Osteocyte (in vitro differentiated cells): ENCODE results near the gene MTHFR. TPM values are rescaled to one million over a fixed set of nuclear protein-coding genes. Genes with fewer than 3 reads are reported as not detected.
A peak's percentile ranks its signal among the peaks of the same experiment; 100 is the strongest.
"Not testable (repeated sequence)": the region's sequence is repeated elsewhere in the genome, so short reads cannot be mapped to it uniquely, and the experiment has no call there.

Experiments
- DNase-seq: peaks from one replicate; pipeline ENCODE4 v3.0.0; 2021; ENCODE audit warnings: mixed read lengths; ENCODE audit not compliant: unreplicated experiment; ENCODE audit errors: extremely low spot score
- H3K27ac Mint-ChIP-seq: one replicate; pipeline ENCODE4 v1.8.0; 2021; ENCODE audit warnings: mild to moderate bottlenecking, mixed read lengths; ENCODE audit not compliant: unreplicated experiment
- H3K27me3 Mint-ChIP-seq: one replicate; pipeline ENCODE4 v1.8.0; 2021; ENCODE audit warnings: mixed read lengths; ENCODE audit not compliant: unreplicated experiment
- H3K36me3 Mint-ChIP-seq: one replicate; pipeline ENCODE4 v1.8.0; 2021; ENCODE audit warnings: mixed read lengths; ENCODE audit not compliant: unreplicated experiment
- H3K4me1 Mint-ChIP-seq: one replicate; pipeline ENCODE4 v1.8.0; 2021; ENCODE audit warnings: mixed read lengths; ENCODE audit not compliant: unreplicated experiment
- H3K4me3 Mint-ChIP-seq: one replicate; pipeline ENCODE4 v1.8.0; 2021; ENCODE audit warnings: mild to moderate bottlenecking, moderate library complexity, mixed read lengths; ENCODE audit not compliant: unreplicated experiment
- H3K9me3 Mint-ChIP-seq: one replicate; pipeline ENCODE4 v1.8.0; 2021; ENCODE audit warnings: mixed read lengths; ENCODE audit not compliant: unreplicated experiment
- CTCF ChIP-seq: fragments of 200-600 bp; sonication (generic); IDR thresholded peaks from 2 replicates; pipeline ENCODE4 v1.5.0; 2021; ENCODE audit warnings: antibody characterized with exemption, mild to moderate bottlenecking, moderate library complexity
- total RNA-seq: library from RNA; stranded (reverse); gene quantifications from 2 replicates; pipeline ENCODE4 v1.2.1, GENCODE V29; 2021

The MTHFR gene
- total RNA-seq, 1 donor from 2014 or later = 30.5 TPM

GRCh38 chr1:11804666-11805421 lies 920 bp downstream of the MTHFR start:
- Mint-ChIP-seq H3K27ac (peak overlapping the region; percentile 92), H3K36me3 (peaks cover 27% of the 10 kb centered on the region), H3K9me3 (no peaks in the 10 kb centered on the region), H3K4me3 (peak overlapping the region; percentile 100), H3K4me1 (peaks cover 65% of the 10 kb centered on the region), H3K27me3 (no peaks in the 10 kb centered on the region)
- no peak for TF ChIP-seq CTCF
- DNase-seq = no peak

GRCh38 chr1:11803924-11804665 lies 1.7 kb downstream of the MTHFR start:
- not testable (repeated sequence) for DNase-seq
- H3K4me1 Mint-ChIP-seq = peaks cover 62% of the 10 kb centered on the region

GRCh38 chr1:11802973-11803885 lies 2.5 kb downstream of the MTHFR start:
- Mint-ChIP-seq H3K4me3 (peak overlapping the region; percentile 100), H3K9me3 (no peaks in the 10 kb centered on the region), H3K36me3 (peaks cover 16% of the 10 kb centered on the region), H3K27ac (peak overlapping the region; percentile 92), H3K27me3 (no peaks in the 10 kb centered on the region), H3K4me1 (peaks cover 57% of the 10 kb centered on the region)
- DNase-seq = peak; percentile 96
- TF ChIP-seq CTCF = no peak

More at GRCh38 chr1:11803924-11804665, 1.7 kb downstream of the MTHFR start:
- H3K4me3 Mint-ChIP-seq = peak overlapping the region; percentile 100
- H3K27ac Mint-ChIP-seq = peak overlapping the region; percentile 92
- not testable (repeated sequence) for H3K27me3 Mint-ChIP-seq, H3K9me3 Mint-ChIP-seq
- peaks cover 21% of the 10 kb centered on the region for H3K36me3 Mint-ChIP-seq

GRCh38 chr1:11802616-11802972 lies 3.2 kb downstream of the MTHFR start:
- Mint-ChIP-seq H3K9me3 (no peaks in the 10 kb centered on the region), H3K4me1 (peaks cover 52% of the 10 kb centered on the region), H3K27ac (peak overlapping the region; percentile 92), H3K4me3 (peak overlapping the region; percentile 100), H3K36me3 (peaks cover 15% of the 10 kb centered on the region), H3K27me3 (no peaks in the 10 kb centered on the region)
- DNase-seq = no peak
- no peak for TF ChIP-seq CTCF

GRCh38 chr1:11800756-11801433 lies 4.9 kb downstream of the MTHFR start:
- no peak for TF ChIP-seq CTCF
- Mint-ChIP-seq H3K27ac (no peak overlapping the region), H3K4me3 (no peak overlapping the region)

More at GRCh38 chr1:11800756-11801433, 4.9 kb downstream of the MTHFR start:
- DNase-seq = no peak
- peaks cover 38% of the 10 kb centered on the region for H3K4me1 Mint-ChIP-seq
- no peaks in the 10 kb centered on the region for H3K27me3 Mint-ChIP-seq
- no peaks in the 10 kb centered on the region for H3K9me3 Mint-ChIP-seq
- H3K36me3 Mint-ChIP-seq = peaks cover 19% of the 10 kb centered on the region
